HG02973 (cell line): Measurements from ENCODE around the gene ALG12.

Source experiments
- ATAC-seq: cut with Tn5 transposase; IDR thresholded peaks from one replicate; pipeline ENCODE4 v1.9.1; 2021; ENCODE audit warnings: moderate library complexity; ENCODE audit not compliant: unreplicated experiment

ALG12 gene

DNA sequence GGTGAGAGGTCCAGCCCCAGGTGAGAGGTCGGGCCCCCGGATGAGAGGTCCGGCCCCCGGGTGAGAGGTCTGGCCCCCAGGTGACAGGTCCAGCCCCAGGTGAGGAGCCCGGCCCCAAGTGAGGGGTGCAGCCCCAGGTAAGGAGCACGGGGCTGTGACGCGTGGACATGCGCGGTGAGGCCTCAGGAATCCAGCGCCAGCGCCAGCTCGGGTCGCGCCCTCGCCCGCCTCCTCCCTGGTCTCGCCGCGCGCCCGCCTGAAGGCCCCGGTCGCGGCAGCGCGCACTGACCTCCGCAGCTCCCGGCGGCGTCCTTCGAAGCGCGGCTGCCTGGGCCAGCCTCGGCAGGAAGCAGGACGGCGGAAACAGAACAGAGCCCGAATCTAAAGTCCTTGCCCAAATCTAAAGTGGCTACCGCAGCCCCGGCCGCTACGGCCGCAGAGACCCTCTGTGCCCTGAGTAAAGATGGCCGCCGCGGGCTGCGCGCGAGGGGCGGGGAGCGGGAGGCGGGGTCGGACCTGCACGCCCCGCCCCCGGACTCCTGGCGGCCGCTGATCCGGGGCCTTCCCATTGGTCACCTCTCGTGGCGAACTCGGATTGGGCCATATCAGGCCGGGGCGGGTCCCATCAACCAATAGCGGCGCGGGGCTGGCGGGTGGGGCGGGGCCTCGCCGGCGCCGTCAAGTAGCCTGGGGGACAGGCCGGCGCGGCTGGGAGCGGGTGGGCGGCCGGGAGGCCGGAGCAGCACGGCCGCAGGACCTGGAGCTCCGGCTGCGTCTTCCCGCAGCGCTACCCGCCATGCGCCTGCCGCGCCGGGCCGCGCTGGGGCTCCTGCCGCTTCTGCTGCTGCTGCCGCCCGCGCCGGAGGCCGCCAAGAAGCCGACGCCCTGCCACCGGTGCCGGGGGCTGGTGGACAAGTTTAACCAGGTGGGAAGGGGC is at the start of gene ALG12, which contains the start of gene CRELD2:
ALG12 (minus strand) TSS at position 465 of the 937 bp plus-strand sequence. CDS start 4,673 bp downstream, outside the sequence.
CRELD2 (plus strand) TSS at position 661 of the 937 bp plus-strand sequence; CDS start at position 797, 136 bp downstream.
- ATAC-seq, result peak; percentile 75

GRCh38 chr22:49967706-49968208 is 49.5 kb upstream of the ALG12 start:
- no peak for ATAC-seq

- no peak for ATAC-seq
These were observed 48.8 kb upstream of the ALG12 start for GRCh38 chr22:49966774-49967705.

GRCh38 chr22:49966041-49966773 is 48.0 kb upstream of the ALG12 start:
- no peak for ATAC-seq

DNA sequence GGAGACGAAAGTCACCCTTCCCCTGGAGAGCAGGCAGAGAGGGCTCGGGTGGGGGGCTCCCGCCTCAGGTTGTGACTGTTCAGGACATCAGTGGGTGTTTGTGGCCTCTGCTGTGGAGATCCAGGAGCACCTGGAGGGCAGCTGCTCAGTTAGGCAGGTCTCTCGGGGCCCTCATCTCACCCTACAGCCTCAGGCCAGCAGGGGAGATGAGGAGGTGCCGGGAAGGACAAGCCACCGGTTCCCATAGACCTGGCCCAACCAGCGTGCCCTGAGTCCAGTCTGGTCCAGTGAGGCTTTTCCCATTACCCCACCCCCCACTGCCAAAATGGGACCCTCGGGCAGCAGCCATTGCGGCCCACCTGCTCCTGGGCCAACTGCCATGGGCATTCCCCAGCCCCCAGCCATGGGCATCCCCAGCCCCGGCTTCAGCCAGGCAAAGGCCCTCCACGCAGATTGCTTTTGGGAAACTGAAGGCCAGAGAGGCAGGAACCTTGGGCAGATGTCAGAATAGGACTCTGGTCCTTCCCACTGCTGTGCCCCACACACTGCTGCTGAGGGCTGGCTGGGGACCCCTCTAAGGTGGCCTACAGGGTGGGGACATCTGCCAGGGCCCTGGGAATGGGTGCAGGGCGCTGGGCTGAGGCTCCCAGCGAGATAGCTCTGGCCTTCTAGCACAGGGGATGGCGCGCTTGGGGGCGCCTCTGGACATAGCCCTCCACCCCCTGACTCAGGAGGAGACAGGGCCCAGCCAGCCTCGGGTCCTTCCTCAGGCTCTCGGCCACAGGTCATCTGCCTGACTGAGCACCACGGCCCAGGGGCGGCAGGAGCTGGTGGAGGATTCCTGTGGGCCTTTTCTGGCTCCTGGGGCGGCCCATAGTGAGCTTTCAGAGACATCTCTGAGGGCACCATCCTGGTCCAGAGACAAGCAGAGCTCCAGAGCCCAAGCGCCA is 47.1 kb upstream of the ALG12 start:
- ATAC-seq, result no peak

GRCh38 chr22:49964136-49965090 is 46.2 kb upstream of the ALG12 start:
- no peak for ATAC-seq

GRCh38 chr22:49963647-49964026 is 45.4 kb upstream of the ALG12 start:
- ATAC-seq, result no peak

GRCh38 chr22:49962751-49963646 is 44.8 kb upstream of the ALG12 start:
- ATAC-seq, result no peak

GRCh38 chr22:49962012-49962750 is 43.9 kb upstream of the ALG12 start:
- ATAC-seq, result no peak

DNA sequence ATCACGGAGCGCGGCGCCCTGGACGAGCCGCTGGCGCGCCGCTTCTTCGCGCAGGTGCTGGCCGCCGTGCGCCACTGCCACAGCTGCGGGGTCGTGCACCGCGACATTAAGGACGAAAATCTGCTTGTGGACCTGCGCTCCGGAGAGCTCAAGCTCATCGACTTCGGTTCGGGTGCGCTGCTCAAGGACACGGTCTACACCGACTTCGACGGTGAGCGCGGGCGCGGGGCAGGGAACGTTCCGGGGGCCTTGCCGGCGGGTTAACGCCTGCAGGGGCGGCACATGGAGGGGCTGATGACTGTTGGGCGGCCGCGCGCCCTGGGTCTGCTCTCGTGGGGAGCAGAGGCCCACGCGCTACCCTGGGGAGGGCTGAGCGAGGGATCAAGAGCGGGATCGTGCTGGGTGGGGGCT is 43.4 kb upstream of the ALG12 start:
- no peak for ATAC-seq

DNA sequence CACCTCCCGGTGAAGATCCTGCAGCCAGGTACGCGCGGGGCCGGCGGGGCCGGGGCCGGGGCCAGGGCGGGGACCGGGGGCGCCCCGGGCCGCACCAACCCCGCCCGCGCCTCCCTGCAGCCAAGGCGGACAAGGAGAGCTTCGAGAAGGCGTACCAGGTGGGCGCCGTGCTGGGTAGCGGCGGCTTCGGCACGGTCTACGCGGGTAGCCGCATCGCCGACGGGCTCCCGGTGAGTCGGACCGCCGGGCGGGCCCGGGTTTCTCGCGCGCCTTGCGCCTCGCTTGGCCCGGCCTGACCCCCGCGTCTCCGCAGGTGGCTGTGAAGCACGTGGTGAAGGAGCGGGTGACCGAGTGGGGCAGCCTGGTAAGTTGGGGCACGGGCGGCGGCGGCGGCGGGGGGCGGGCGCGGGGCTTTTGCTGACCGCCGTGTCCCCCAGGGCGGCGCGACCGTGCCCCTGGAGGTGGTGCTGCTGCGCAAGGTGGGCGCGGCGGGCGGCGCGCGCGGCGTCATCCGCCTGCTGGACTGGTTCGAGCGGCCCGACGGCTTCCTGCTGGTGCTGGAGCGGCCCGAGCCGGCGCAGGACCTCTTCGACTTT is 42.9 kb upstream of the ALG12 start:
- no peak for ATAC-seq

- ATAC-seq, result peak; percentile 49
These were observed 42.1 kb upstream of the ALG12 start, which contains the start of gene PIM3 for GRCh38 chr22:49960159-49961004. TSS of gene PIM3 (plus strand) at chr22:49960772. CDS start at chr22:49960948, 176 bp downstream.

GRCh38 chr22:49959782-49960158 is 41.5 kb upstream of the ALG12 start:
- ATAC-seq, result peak; percentile 0

DNA sequence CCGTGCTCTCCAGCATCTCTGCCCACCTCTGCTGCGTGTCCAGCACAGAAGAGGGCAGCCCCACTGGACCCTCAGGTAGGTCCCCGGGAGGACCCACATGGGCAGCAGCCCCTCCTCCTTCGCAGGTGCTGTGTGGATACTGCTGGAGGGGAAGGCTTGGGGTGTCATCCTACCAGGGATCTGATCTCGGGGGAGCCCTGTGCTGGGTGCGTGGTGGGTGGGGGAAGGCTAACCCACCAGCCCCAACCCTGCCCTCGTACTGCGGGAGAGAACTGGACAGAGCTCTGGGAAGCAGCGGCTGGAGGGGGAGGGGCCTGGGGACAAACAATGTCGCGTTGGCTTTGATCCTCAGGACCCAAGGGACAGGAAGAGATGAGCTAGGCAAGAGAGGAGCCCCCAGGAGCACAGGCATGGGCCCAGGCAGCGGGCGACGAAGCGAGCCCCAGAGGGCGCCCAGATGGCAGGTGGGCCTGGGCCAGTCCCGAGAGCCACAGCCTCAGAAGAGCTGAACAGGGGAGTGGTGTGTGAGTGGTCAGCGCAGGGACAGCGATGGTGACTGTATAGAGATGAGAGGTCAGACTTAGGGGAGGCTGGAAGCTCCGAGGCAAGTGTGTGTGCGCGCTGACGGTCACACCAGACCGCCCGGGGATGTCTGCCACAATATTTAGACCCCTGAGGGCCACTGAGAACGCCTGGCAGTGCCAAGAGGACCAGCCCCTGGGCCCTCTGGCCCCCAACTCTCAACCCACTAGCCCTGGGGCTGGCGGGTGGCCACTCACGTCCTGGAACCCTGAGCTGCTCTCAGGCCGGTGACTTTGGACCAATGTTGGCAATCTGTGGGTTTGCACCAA is 40.9 kb upstream of the ALG12 start:
- ATAC-seq, result no peak
